Peyer's patch (tissue), 4 donors: ENCODE data around the gene GPC6.

ENCODE experiments used
- CTCF ChIP-seq, 6 experiments: fragments of 450-650 bp in 4 of 6; fragments of 200-600 bp in 2 of 6; sonication (generic) in 1 of 6; IDR thresholded peaks; one replicate each; pipeline ENCODE4 v1.5.1; 2017 to 2019; ENCODE audit warnings: antibody characterized with exemption in 6 of 6, mild to moderate bottlenecking in 3 of 6, moderate library complexity in 1 of 6
- POLR2A ChIP-seq, 2 donors: fragments of 450-650 bp; IDR thresholded peaks; one replicate each; pipeline ENCODE4 v1.5.1; 2017; ENCODE audit warnings: antibody characterized with exemption in 2 of 2, mild to moderate bottlenecking in 2 of 2, moderate library complexity in 2 of 2

GRCh38 chr13:94305033-94305432, 1078.4 kb downstream of the GPC6 start:
- TF ChIP-seq CTCF (IDR thresholded peaks at IDR 0.05) (no peak), POLR2A (IDR thresholded peaks at IDR 0.05) (no peak)
